ENCODE measurements around the gene SREBF1. TPM values are rescaled to one million over a fixed set of nuclear protein-coding genes. Genes with fewer than 3 reads are reported as not detected.

The SREBF1 gene
- total and polyA plus RNA-seq, 2 of the 8 experiments (the other 6 are each of a cell fraction or from before 2014, with no cell fraction given): 28.6 to 70.8 TPM

GRCh38 chr17:17849147-17849820 lies 12.5 kb upstream of the SREBF1 start (continued):
- TF ChIP-seq SIN3A (conservative IDR thresholded peaks at IDR 0.05 in 1 of 2, IDR thresholded peaks at IDR 0.05 in 1 of 2; ENCODE audit: low read depth in 1 of 2, low read length in 2 of 2) (no peak), POLR2A (IDR thresholded peaks at IDR 0.05; ENCODE audit: control extremely low read depth in 1 of 2, low read depth in 2 of 2, low read length in 2 of 2) (no peak), POU5F1 (IDR thresholded peaks at IDR 0.05; ENCODE audit: low read depth, low read length) (no peak), KDM1A (IDR thresholded peaks at IDR 0.05; ENCODE audit: borderline replicate concordance, low read length) (no peak)
